HEK293 (cell line): ENCODE results near the gene ENGASE.

Source experiments
- CTCF ChIP-seq: fragments of 450-650 bp; formaldehyde crosslinking; IDR thresholded peaks from 2 replicates; pipeline ENCODE4 v1.5.1; 2016; ENCODE audit warnings: missing biosample characterization, missing genetic modification characterization
- KLF17 ChIP-seq: fragments of 450-650 bp; formaldehyde crosslinking; IDR thresholded peaks from 2 replicates; pipeline ENCODE4 v1.5.1; 2016; ENCODE audit warnings: missing biosample characterization, missing genetic modification characterization
- ZNF148 ChIP-seq: fragments of 450-650 bp; formaldehyde crosslinking; IDR thresholded peaks from 2 replicates; pipeline ENCODE4 v1.5.0; 2017; ENCODE audit warnings: missing biosample characterization, missing genetic modification characterization, borderline replicate concordance
- ZNF169 ChIP-seq: fragments of 450-650 bp; formaldehyde crosslinking; IDR thresholded peaks from 2 replicates; pipeline ENCODE4 v1.5.1; 2016; ENCODE audit warnings: missing biosample characterization, missing genetic modification characterization
- ZNF184 ChIP-seq: fragments of 450-650 bp; IDR thresholded peaks from 2 replicates; pipeline ENCODE4 v1.5.1; 2018; ENCODE audit warnings: missing biosample characterization, mild to moderate bottlenecking, missing genetic modification characterization
- ZNF274 ChIP-seq, 2 experiments: fragments of 200-500 bp in 1 of 2; fragments of 450-650 bp in 1 of 2; sonication (Bioruptor generic) in 1 of 2; formaldehyde crosslinking in 1 of 2; IDR thresholded peaks; 2 replicates each; pipeline versions ENCODE4 v1.5.1 to v1.6.1; 2014 to 2016; ENCODE audit warnings: borderline replicate concordance in 1 of 2, inconsistent platforms in 1 of 2, low read length in 1 of 2, missing biosample characterization in 1 of 2, missing genetic modification characterization in 1 of 2
- ZNF792 ChIP-seq: fragments of 450-650 bp; formaldehyde crosslinking; IDR thresholded peaks from 2 replicates; pipeline ENCODE4 v1.5.1; 2016; ENCODE audit warnings: missing biosample characterization, missing genetic modification characterization

GRCh38 chr17:79094261-79094660 lies 19.6 kb downstream of the ENGASE start:
- TF ChIP-seq CTCF (tag by site-specific recombination) (no peak), ZNF148 (tag by site-specific recombination) (no peak), KLF17 (tag by site-specific recombination) (no peak), ZNF792 (tag by site-specific recombination) (no peak), ZNF274 (IDR thresholded peaks at IDR 0.05; ENCODE audit: low read length) (no peak), ZNF274 (tag by site-specific recombination; IDR thresholded peaks at IDR 0.05; ENCODE audit: borderline replicate concordance) (no peak), ZNF169 (tag by site-specific recombination) (no peak), ZNF184 (tag by site-specific recombination) (no peak)
